Dermis microvascular lymphatic vessel endothelial cell (primary cell): ENCODE results near the gene SMAD3. TPM values are rescaled to one million over a fixed set of nuclear protein-coding genes. Genes with fewer than 3 reads are reported as not detected.

ENCODE experiments used
- DNase-seq, 2 donors: peaks; one replicate each; pipeline versions ENCODE4 v3.0.0 to v3.0.0-alpha.2; 2010; ENCODE audit warnings: low read depth in 2 of 2
- total RNA-seq: library from RNA; depleted of rRNA; stranded (reverse); fragments of >200 nt; gene quantifications from 2 replicates; pipeline ENCODE4 v1.2.1, GENCODE V29; 2014

Gene SMAD3
- total RNA-seq, 1 donor from 2014 or later: 12.3 TPM

DNA sequence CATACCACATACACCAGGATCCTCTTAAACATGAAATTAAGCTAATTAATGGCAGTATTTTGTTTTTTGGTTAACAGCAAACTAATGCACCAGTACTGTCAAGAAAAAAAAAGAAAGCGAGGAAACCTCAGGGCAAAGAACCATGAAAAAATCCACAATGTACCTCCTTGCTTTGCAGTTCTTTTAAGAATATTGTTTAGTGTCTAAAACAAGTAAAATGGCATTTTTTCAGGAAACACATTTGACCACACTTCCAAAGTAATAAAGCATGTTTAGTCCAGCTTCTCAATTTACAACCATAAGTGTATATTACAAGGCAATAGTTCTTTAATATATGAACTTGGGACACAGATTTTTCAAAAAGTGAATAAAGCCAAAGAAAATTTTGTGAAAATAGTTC lies 162.4 kb downstream of the SMAD3 start:
- no peak for DNase-seq

DNA sequence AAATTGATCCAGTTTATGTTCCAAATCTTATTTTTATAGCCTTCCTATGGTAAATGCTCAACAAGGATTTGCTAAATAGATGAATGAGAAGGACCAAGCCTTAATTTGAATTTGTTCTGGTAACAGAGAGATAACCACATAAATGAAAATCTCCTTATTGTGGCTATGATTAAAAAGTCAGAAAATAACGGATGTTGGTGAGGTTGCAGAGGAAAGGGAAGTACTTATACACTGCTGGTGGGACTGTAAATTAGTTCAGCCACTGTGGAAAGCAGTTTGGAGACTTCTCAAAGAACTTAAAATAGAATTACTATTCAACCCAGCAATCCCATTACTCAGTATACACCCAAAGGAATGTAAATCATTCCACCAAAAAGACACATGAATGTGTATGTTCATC lies 162.9 kb downstream of the SMAD3 start:
- DNase-seq: no peak

DNA sequence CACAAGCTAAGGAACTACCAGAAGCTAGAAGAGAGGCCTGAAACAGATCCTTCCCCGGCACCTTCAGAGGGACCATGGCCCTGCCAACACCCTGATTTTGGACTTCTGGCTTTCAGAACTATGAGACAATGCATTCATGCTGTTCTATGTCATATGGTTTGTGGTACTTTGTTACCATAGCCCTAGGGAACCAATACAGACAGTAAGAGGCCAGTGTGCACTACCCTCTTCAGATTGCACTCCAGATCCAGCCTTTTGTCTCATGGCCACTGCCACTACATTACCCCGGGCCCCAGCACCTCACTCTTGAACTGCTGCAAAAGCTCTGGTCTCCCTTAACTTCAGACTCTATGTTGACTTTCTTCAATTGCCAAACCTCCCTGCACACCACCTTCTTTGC lies 165.1 kb downstream of the SMAD3 start:
- DNase-seq: no peak

DNA sequence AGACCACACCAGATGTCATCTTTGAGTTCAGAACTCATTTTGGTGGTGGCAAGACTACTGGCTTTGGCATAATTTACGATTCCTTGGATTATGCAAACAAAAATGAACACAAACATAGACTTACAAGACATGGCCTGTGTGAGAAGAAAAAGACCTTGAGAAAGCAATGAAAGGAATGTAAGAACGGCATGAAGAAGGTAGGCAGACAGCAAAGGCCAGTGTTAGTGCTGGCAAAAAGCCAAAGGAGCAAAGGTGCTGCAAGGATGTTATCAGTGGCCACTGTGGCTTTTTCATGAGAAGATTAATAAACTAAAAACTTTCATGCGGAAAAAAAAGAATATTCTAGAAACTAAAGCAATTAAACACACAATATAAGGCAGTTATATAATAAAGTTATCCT lies 167.2 kb downstream of the SMAD3 start:
- DNase-seq: no peak

DNA sequence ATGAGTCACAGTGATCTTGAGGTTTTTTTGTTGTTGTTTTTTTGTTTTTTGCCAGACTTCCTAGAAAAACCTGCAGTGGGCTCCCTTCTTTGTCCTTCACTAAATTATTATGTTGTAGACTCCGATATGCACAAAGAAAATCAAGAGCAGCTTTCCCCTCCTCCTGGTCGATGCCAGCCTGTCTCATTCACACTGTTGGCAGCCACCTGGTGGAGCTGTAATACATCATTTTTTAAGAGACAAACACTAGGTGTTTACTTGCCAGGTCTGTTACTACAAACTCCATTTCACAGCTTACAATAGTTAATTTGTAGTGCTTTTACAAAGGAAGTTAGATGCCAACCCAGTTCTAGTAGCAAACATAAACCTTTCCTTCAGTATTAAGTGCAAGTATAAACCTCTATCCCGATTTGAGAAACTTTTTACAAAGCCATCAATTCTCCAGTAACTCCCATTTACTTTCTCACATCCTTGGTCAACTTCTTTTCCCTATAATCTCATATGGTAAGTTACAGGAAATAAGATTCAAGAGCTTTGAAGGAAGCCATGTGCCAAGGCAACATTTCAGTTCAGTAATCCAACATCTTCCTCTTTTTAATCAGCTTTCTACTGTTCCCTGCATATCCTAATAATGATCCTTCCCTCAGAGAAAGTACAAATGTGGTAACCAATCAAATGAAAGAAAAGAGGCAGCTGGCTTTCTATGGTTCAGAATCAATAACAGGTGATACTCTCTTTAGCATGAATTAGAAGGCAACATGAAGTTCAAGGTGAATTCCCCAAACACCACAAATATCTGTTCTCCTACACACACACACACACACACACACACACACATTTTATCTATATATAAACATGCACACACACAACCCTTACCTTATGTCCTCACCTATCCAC lies 175.1 kb downstream of the SMAD3 start:
- peak in 1 of 2 donors; percentile 42 for DNase-seq

DNA sequence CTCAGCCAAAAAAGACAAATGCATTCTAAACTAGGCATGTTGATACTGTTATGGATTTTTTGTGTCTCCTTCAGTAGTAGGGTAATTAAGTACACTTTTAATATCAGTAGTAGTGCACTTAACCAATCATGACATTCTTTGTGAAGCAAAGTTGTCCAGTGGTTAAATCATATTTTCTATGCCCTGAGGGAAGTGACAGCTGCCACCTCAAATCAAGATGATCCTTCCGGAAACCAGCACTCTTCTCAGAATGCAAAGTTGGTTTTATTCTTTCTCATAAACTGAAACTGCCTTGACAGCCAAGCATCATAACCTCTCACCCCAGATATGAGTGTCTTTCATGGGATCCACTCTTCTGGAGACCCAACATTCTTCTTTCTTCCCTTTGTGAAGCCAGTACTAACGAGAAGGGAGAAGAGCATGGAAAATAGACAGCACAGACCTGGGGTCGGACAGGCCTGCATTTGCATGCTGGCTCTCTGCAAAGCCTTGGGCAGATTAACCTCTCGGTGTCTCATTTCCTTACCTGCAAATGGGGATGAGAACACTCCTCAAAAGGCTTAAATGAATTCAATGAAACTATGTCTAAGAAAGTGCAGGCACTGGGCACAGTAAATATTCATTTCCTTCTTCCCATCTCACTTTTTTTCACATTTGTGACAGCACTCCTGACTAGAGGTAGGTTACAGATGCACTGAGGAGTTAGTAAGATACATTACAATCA lies 175.9 kb downstream of the SMAD3 start:
- no peak for DNase-seq

DNA sequence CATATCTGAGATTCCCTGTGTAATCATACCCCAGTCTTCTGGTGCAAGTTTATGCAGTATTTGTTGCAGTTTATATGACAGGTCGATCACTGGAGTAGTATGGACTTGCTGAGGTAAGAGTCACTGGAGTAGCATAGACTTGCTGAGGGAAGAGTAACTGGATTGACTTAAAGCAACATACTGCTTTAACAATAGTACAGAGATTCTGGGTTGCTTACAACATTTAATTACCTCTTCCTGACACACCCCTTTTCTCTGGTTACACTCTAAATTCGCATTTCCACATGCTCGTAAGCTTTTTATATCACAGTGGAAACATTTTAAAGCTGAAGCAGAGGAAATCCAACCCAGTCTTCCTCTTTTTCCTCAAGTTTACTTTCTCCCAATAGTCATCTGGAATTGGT lies 177.3 kb downstream of the SMAD3 start:
- peak in 1 of 2 donors; percentile 1 for DNase-seq

Other genes with a start within 250 kb of the SMAD3 start
- gene AAGAB, start 189.1 kb downstream of the SMAD3 start, total RNA-seq: 38.5 and 39.3 TPM in 2 replicates
- gene IQCH, start 189.2 kb downstream of the SMAD3 start, total RNA-seq: 1.0 and 1.1 TPM in 2 replicates